ENCODE measurements around the gene TADA2B. TPM values are rescaled to one million over a fixed set of nuclear protein-coding genes. Genes with fewer than 3 reads are reported as not detected.

The TADA2B gene
- total and polyA plus RNA-seq, 10 of the 15 experiments (the other 5 are each of a cell fraction or from before 2014, with no cell fraction given): 0.66 to 12.0 (median 5.6) TPM

- BruUV-seq (replicated peaks): no TSS peak
Measured at GRCh38 chr4:7029921-7030320, 13.3 kb upstream of the TADA2B start.

More at GRCh38 chr4:7029921-7030320, 13.3 kb upstream of the TADA2B start:
- RAD21 ChIA-PET (ENCODE audit: unreplicated experiment): no interaction called here
- CTCF ChIA-PET: no interaction called here
- no peak for DNase-seq (ENCODE audit: low read depth, low spot score)
- SMC1A ChIA-PET (ENCODE audit: uncharacterized antibody, unreplicated experiment): interaction anchor here (0.8 kb wide), 1 partner anchor 119 kb away, joined by 3 read pairs; no protein-coding TSS in a partner anchor
- FAIRE-seq: no peak
- Histone ChIP-seq H3K4me1 (ENCODE audit: control insufficient read depth, insufficient read depth, low read length) (no peaks in the 10 kb centered on the region), H3K4me2 (ENCODE audit: control insufficient read depth, insufficient read depth) (no peak overlapping the region), H3K9me3 (replicated peaks; ENCODE audit: control insufficient read depth, insufficient read depth, low read length) (no peaks in the 10 kb centered on the region), H2AFZ (ENCODE audit: control insufficient read depth, low read depth, low read length) (no peak overlapping the region), H3K4me3 (no peak overlapping the region), H3K9ac (ENCODE audit: control insufficient read depth, insufficient read depth, low read length) (no peak overlapping the region), H3K79me2 (ENCODE audit: control insufficient read depth, insufficient read depth, low read length) (no peaks in the 10 kb centered on the region), H4K20me1 (ENCODE audit: control insufficient read depth, insufficient read depth) (no peaks in the 10 kb centered on the region), H3K27ac (ENCODE audit: control insufficient read depth, insufficient read depth) (no peak overlapping the region), H3K36me3 (ENCODE audit: control insufficient read depth in 2 of 2, insufficient read depth in 2 of 2, low read length in 1 of 2) (peaks cover 9 to 22% of the 10 kb centered on the region in 2 experiments), H3K27me3 (replicated peaks in 1 of 2; ENCODE audit: control insufficient read depth in 2 of 2, insufficient read depth in 2 of 2, low read length in 1 of 2) (no peaks in the 10 kb centered on the region)
- 97% methylated on average over 10 of the region's 10 CpGs for WGBS (ENCODE audit: insufficient coverage, insufficient replicate concordance, low lambda C conversion rate, missing lambda C conversion rate)
- ATAC-seq: no peak
- intact Hi-C loops (cut with micrococcal nuclease; ENCODE audit: unreplicated experiment) (no loop called here), in situ Hi-C loops (cut with MboI) (no loop called here)
- no peak for TF ChIP-seq NBN (IDR thresholded peaks at IDR 0.05)
- TF ChIP-seq ZNF592 (IDR thresholded peaks at IDR 0.05): no peak
- no peak for TF ChIP-seq POLR2AphosphoS5 (IDR thresholded peaks at IDR 0.05; ENCODE audit: low read length)
- POLR2A ChIA-PET: no interaction called here

Measured in GM12878 (cell line).